GM18907 (cell line): ENCODE measurements around the gene KIF26A.
"Not testable (repeated sequence)": the region's sequence is repeated elsewhere in the genome, so short reads cannot be mapped to it uniquely, and the experiment has no call there.

ENCODE experiments used
- ATAC-seq: cut with Tn5 transposase; IDR thresholded peaks from one replicate; pipeline ENCODE4 v1.9.1; 2021; ENCODE audit warnings: mild to moderate bottlenecking, moderate library complexity; ENCODE audit not compliant: unreplicated experiment

The KIF26A gene

DNA sequence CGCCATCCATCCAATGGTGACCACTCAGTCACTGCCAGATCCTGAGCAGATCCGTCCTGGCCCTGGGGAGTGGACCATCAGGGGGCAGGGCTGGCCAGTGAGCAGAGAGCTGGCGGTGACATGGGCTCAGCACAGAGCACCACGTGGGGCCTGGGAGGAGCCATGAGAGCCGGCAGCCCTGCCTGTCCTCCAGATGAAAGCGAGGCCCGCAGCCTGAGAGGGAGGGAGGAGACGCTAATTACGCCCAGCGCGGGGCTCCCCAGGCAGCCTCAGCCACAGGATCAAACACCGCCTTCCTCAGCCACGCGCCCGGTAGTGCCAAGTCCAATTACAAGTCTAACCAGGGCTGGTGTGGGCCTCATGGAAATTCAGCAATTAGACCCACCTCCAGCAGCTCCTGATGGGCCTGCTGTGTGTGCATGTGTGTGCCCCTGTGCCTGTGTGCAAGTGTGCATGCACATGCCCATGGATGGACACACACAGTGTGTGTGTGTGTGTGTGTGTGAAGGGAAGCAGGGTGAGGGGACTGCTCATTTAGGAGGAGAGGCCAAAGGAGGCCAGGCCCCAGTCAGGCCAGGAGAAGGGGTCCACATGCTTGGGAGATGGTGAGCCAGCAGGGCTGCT lies 68.0 kb downstream of the KIF26A start:
- ATAC-seq: no peak

DNA sequence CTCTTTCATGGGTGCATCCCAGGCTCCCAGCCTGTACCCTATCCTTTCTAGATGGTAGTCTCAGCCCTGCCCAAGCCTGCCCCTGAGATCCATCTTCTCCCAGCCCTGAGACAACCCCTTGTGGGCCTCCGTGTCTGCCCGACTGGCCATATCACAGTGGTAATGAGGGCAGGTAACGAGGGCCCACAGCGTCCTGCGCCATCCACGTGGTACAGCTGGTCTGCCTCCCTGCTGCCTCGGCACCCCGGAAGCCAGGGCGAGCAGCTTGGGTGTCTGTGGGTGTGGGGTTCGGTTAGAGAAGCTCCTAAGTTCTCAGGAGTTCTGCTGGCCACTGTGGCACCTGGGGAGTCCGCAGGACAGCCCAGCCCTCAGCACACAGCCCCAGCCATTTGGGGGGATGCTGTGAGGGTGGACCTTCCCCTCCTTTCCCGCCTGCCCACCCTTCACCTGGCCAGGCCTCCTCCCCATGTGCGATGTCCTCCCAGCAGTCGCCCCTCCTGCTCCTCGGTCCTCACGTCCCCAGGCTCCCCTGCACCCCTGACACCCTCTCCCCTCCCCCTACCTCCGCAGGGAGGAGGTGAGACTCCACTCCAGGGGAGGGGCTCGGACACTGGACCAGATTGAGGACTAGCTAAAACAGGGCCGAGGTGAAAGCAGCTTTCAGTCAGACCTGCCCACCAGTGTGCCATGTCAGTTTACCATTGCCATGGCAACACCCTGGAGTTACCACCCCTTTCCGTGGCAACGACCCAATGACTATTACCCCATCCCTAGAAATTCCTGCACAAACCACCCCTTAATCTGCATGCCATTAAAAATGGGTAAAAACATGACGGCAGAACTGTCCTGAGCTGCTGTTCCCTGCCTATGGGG lies 69.0 kb downstream of the KIF26A start:
- no peak for ATAC-seq

DNA sequence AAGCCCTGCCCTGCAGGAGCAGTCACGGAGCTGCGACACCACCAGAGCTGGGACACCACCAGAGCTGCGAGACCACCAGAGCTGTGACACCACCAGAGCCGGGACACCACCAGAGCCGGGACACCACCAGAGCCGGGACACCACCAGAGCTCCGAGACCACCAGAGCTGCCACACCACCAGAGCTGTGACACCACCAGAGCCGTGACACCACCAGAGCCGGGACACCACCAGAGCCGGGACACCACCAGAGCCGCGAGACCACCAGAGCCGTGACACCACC lies 69.6 kb downstream of the KIF26A start:
- not testable (repeated sequence) for ATAC-seq

GRCh38 chr14:104208331-104208730 lies 69.9 kb downstream of the KIF26A start:
- not testable (repeated sequence) for ATAC-seq

- not testable (repeated sequence) for ATAC-seq
Observed at GRCh38 chr14:104209071-104209470, 70.7 kb downstream of the KIF26A start.

DNA sequence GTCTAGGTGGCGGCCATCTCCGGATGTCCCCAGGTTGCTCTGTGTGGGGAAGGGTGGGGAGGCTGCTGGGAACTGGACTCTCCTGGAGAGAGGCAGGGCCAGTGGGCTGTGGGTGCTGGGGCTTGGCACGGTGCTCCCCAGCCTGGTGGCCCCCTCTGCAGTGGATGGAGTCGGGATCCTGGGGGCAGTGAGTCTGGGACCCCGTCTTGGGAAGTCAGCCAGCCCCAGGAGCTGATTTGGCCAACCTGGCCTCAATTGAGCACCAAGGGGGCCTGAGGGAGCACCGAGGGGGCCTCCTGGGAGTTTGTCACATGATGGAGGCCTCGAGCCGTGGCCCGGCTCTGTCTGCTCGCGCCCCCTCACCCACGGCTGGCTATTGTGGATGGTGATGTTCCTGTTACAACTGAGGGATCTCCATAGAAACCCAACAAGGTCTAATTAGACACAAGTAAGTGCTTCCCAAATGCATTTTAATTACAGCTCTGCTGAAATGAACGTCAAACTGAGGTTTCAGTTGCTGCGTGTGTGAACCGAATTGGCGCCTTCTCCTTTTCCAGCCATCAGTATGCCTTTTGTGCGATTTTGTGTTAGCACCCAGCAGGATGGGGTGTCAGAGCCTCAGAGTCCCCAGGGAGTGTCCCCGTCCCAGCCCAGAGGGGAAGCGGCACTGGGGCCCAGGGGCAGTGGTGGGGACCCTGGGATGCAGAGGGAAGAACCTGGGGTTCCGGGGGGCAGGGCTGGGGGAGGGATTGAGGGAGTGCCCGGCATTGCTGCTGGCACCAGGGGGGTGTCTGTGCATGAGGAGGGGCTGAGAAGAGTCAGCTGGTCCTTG lies 71.8 kb downstream of the KIF26A start:
- no peak for ATAC-seq

DNA sequence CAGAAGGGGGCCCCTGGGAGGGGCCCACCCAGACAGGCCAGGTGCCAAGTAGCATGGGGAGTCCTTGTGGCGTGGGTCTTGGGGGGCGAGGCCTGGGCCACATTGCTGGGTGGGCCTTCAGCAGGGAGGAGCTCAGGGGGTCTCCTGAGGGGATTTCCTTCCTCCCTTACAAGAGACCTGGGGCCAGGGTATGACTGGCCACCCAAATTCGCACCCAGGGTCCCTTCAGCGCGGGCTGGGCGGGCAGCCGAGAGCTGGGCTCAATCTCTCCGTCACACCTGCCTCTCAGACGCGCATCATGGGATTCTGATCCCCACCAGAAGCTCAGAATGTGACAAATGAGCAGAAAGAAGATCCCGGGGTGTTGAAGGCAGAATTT lies 72.4 kb downstream of the KIF26A start:
- ATAC-seq: no peak

DNA sequence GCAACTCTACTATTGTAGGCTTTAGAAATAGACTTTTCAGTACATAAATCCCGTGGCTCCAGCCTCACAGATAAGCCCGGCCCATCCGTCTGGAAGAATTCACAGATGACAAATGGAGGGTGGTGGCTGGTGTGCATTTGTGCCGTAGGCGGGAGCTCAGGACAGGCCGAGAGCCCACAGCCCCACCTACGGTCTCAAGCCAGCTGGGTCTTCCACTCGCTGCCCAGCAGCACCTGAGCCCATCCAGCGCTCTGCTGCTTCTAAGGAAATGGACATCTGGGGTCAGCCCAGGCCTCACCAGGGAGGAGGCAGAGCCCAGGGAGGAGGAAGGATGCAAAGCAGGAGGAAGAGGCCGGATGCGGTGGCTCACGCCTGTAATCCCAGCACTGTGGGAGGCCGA lies 72.8 kb downstream of the KIF26A start:
- no peak for ATAC-seq

- no peak for ATAC-seq
Observed at GRCh38 chr14:104211741-104212140, 73.4 kb downstream of the KIF26A start.

GRCh38 chr14:104212206-104213095 lies 74.1 kb downstream of the KIF26A start:
- no peak for ATAC-seq

- ATAC-seq: no peak
Observed at GRCh38 chr14:104213301-104214034, 75.1 kb downstream of the KIF26A start.

- no peak for ATAC-seq
Observed at GRCh38 chr14:104214431-104215218, 76.2 kb downstream of the KIF26A start.

- no peak for ATAC-seq
Observed at GRCh38 chr14:104215706-104216334, 77.4 kb downstream of the KIF26A start.

DNA sequence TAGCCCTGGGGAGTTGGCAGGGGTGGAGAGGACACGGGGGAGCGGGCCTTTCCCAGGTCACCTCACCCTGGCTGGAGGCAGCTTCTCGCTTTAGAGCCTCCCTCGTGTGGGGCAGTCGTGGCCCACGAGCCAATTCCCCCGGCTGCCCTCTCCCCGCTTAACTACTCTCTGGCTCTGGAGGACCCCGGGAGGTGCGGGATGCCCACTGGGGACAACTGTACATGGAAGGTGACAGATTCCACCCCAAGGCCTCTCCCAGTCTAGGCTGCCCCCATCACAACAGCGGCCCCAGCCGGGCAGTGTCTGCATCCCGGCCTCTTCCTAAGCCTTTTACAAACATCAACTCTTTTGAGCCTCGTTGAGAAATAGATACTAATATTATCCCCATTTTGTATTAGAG lies 78.1 kb downstream of the KIF26A start:
- no peak for ATAC-seq

DNA sequence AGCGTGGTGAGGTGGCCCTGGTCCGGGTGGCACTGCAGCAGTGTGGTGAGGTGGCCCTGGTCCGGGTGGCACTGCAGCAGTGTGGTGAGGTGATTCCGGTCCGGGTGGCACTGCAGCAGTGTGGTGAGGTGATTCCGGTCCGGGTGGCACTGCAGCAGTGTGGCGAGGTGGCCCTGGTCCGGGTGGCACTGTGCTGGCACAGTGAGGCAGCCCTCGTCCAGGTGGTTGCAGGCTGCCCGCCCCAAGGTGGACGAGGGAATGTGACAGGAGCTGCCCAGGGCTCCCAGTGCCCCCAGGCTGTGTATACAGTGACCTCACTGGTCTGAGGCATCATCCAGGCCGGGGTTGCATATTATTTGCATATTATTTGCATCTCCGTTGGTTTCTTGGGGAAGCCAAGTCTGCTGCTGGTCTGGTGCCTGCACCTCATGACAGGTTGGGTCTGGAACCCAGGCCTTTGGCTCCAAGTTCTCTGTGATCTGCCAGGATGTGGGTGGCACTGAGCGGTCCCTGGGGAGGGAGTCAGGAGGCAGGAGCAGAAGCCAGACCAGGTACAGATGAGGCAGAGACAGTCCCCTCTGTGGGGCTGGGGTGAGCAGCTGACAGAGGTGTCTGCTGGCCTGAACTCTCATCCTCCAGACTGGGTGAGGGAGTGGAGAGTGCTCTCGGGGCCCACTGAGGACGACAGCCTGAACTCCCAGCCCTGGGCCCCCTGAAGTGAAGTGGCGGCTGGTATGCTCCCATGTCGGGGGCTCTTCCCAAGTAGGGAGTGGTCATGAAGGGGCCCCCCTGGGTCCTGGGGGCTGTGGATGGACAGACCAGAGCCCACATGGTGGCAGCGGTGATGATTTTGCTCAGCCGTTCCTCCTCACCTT lies 79.3 kb downstream of the KIF26A start:
- ATAC-seq: no peak

GRCh38 chr14:104218361-104219180 lies 80.2 kb downstream of the KIF26A start:
- no peak for ATAC-seq

DNA sequence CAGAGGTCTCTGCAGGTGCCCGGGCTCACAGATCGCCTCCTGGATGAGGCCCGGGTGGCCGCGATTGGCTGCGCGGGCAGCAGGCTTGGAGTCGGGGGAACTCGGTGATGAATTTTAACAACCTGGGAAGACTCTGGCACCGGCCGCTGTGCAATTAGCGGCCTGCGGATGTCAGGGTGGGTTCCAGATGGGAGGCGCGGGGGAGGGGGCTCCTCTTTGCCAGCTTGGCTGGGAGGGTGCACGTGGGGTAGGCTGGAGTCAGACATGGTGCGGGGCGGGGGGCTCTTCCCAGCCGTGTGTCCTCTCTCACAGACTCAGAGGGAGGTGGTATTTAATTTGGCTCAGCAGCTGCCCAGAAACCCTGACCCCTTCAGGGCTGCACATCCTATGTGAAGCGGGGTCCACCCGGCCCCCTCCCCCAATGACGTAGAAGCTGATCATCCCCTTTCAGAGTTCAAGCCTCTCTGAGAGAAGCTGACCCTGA lies 81.4 kb downstream of the KIF26A start:
- no peak for ATAC-seq
